HUDEP-2 (cell line): ENCODE data around the gene TUBB4B.

Source experiments
- DNase-seq, 76 experiments: peaks; one replicate each; lab custom pipeline; 2025; ENCODE audit not compliant: unreplicated experiment in 76 of 76; lab: John Stamatoyannopoulos, UW

Gene TUBB4B

DNA sequence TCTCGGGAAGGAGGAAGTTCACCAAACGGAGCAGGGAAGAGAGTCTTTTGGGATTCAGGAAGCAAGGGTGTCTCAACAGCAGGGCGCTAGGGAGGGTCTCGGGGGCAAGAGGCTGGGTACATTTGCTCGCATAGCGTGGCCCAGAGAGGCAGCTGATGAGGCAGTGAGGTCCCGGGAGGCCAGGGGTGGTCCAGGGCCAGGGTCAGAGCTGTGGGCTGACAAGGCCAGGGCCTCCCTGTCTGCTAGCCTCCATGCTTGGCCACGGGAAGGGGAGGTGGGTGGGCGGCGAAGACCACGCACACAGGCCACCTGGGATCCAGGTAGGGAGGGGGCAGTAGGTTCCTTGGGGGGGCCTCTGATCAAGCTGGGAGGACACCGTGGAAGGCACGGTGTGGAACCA, 29.6 kb upstream of the TUBB4B start:
- no peak for DNase-seq

DNA sequence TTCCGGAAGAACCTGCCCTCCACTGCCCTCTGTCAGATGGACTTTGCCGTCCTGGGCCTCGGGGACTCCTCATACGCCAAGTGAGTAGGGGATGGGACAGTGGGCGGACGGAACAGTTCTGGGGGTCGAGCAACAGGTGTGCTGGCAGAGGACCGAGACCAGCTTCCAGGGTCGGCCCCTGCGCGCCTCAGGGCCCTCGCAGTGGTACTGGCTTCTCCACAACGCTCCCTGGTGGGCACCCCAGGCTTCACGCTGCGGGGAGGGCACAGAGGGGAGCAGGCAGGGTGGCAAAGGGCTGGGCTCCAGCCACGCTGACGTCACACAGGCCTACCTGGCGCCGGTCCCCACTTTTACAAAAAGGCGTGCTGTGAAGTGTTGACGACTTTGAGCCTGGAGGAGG, 28.6 kb upstream of the TUBB4B start:
- no peak for DNase-seq

GRCh38 chr9:137213160-137214060, 27.7 kb upstream of the TUBB4B start:
- peak in 13 of 76 experiments; percentile 3 to 25 (median 16) for DNase-seq

DNA sequence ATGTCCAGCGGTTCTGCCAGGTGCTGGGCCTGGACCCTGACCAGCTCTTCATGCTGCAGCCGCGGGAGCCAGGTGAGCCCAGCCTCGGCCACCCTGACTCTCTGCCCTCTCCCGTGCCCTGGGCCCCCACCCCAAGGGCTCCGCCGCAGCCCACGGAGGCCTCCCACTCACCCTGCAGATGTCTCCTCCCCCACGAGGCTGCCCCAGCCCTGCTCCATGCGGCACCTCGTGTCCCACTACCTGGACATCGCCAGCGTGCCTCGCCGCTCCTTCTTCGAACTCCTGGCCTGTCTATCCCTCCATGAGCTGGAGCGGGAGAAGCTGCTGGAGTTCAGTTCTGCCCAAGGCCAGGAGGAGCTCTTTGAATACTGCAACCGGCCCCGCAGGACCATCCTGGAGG, 26.5 kb upstream of the TUBB4B start:
- DNase-seq = no peak

- no peak for DNase-seq
Observed at GRCh38 chr9:137215196-137215986, 25.7 kb upstream of the TUBB4B start.

DNA sequence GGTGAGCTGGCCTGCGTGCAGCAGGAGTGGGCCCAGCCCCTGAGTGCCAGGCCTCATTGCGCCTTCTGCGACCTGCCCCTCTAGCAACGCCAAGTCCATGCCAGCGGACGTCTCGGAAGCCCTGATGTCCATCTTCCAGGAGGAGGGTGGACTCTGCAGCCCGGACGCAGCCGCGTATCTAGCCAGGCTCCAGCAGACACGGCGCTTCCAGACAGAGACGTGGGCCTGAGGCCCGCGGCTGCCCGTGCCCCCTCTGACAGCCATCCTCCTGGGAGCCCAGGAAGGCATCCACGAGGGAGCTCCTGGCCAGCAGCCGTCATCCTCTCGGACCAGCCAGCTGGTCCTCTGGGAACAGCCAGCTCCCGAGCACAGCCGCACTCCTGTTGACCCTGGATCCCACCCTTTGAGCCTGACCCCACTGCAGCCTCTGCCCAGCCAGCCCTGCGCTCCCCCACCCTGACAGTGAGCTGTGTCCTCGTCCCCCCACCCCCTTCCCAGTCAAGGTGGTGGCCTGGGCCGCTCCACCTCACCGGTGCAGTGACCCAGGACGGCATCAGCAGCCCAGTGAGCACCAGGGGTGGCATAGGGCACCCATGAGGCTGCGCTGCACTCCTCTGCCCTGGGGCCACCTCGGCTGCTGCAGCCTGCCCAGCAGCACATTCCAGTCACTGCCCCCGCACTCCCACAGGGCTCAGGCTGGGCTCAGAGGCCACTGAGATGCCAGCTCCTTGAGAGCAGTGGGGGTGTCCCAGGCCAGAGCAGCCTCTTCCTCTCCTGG, 24.7 kb upstream of the TUBB4B start:
- DNase-seq = no peak

DNA sequence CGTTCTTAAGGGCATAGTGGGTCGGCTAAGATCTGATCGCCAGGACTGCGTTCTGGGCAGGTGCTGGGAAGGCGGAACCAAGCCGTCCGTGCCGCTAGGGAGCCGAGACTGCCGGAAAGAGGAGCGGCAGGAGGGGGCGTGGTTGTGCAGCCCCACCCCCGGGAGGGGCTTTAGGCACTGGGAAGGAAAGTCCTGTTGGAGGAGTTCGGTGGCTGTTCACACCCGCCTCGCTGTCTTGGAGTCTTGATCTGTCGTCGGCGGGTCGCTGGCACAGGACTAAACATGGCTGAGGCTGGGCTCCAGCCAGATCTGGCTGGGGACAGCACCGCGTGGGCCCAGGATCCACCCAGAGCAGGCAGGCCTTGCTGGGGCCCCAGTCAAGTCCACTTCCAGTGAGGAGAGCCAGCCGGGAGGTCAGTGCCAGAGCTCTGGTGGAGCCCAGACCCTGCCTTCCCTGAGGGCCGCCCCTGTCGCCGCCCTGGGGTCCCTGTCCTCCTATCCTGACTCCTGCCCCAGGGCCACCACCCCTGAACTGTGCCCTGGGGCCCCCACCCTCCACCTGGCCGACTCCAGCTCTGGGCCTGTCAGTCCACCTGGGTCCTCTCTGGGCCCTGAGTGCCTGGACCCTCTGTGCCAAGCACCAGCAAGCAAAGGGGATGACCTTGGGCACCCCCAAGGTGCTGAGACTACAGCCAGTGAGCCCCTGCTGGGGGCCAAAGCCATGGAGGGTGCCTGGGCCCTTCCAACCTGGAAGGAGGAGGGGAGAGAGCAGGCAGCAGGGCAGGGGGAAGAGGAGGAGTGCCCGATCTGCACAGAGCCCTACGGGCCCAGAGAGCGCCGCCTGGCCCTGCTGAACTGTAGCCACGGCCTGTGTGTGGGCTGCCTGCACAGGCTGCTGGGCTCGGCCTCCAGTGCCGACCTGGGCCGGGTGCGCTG, 23.5 kb upstream of the TUBB4B start:
- DNase-seq = peak in 13 of 76 experiments; percentile 16 to 56 (median 26)

- no peak for DNase-seq
Observed at GRCh38 chr9:137218212-137218753, 22.8 kb upstream of the TUBB4B start.

DNA sequence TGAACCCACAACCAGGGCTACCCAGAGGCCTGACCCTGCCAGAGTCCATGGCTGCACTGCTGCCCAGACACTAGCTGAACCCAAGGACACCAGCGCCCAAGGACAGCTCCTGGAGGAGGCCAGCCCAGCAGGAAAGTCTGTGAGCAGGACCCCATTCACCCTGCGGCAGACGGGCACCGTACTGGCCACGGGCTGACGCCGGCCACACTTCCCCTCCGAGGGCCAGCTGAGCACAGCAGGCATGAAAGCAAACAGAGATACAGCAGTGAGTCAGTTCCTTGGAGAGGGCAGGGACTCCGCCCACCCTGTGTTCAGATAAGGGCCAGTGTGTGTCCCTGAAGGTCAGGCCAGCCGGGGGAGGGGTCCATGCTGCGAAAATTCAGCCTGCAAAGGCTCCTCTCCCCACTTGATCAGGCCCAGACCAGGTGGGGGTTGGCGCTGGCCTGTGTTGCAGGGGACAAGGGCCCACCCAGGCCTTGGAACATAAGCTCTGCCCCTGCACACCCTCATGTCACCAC, 22.3 kb upstream of the TUBB4B start:
- peak in 69 of 76 experiments; percentile 11 to 85 (median 61) for DNase-seq

- no peak for DNase-seq
Observed at GRCh38 chr9:137219757-137220316, 21.2 kb upstream of the TUBB4B start.

DNA sequence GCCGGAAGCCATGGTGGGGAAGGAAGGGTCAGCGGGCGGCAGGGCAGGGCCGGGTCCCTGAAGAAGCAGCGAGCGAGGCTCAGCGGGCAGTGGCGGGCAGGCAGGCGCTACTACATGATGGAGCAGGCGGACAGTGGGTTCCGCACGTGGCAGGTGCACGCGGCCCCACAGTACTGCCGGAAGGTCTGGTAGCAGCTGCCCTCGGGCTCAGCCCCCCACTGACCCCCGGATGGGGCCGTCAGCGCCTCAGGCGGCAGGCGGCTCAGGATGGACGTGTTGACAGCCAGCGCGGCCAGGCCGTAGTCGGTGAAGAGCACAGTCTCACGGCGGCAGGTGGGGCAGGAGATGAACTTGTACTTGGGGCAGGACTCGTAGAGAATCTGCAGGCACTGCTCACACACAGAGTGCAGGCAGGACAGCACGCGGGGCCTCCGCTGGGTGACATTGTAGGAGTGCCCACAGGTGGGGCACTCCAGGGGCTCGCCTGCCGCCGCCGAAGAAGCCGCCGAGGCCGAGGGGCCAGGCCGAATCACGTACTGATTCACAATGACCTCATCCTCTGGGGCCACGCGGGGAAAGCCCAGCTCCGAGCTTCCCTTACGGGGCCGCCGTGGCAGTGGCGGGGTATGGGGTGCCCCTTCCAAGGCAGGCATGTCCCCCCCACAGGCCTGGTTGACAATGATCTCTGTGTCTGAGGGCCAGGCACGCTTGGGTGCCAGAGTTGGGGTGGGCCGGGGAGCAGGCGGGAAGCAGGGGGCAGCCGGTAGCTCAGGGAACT, 20.6 kb upstream of the TUBB4B start:
- no peak for DNase-seq

GRCh38 chr9:137221095-137221505, 20.0 kb upstream of the TUBB4B start:
- no peak for DNase-seq

- no peak for DNase-seq
Observed at GRCh38 chr9:137221506-137222111, 19.5 kb upstream of the TUBB4B start.

DNA sequence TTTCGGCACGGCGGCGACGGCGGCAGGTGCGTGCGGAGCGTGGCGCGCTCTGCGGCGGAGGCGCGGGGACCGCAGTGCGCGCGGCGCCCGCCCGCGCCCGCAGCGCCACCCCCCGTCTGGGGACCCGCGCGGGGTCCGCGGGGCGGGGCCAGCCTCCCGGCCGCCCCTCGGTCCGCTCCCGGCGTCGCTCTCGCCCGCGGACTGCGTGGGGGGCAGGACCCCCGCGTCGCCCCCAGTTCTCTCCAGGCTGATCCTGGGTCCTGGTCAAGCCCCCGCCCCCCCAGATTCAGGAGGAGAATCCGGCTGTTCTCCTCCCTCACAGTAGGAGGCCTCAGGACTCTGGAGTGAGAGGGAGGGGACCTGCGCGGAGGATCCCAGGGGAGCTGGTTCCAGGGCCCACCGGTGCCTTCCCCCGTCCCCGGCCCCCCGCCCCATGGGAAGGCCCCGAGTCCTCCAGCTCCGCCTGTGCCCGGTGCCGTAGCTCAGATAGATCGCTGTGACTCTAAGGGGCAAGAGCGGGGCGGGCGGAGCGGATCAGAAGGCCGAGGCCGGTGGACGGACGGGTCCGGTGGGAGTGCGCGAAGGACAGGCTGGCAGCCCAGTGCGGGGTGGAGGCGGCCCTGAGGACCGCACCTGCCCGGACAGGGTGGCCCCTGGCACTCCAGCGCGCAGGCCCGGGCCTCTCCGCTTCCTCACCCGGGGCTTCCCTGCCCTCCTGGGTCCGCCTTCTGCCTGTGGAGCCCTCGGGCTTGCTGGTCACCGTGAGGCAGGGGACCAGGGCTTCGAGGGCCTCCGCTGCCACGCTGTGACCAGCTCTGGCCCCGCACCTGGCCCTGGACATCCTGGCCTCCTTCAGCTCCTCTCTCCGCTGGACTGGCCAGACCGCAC, 18.7 kb upstream of the TUBB4B start, which contains the start of gene RNF208:
TSS of gene RNF208 (minus strand) at position 51 of the 888 bp plus-strand sequence. CDS start 1,028 bp downstream, outside the sequence.
- DNase-seq = no peak

DNA sequence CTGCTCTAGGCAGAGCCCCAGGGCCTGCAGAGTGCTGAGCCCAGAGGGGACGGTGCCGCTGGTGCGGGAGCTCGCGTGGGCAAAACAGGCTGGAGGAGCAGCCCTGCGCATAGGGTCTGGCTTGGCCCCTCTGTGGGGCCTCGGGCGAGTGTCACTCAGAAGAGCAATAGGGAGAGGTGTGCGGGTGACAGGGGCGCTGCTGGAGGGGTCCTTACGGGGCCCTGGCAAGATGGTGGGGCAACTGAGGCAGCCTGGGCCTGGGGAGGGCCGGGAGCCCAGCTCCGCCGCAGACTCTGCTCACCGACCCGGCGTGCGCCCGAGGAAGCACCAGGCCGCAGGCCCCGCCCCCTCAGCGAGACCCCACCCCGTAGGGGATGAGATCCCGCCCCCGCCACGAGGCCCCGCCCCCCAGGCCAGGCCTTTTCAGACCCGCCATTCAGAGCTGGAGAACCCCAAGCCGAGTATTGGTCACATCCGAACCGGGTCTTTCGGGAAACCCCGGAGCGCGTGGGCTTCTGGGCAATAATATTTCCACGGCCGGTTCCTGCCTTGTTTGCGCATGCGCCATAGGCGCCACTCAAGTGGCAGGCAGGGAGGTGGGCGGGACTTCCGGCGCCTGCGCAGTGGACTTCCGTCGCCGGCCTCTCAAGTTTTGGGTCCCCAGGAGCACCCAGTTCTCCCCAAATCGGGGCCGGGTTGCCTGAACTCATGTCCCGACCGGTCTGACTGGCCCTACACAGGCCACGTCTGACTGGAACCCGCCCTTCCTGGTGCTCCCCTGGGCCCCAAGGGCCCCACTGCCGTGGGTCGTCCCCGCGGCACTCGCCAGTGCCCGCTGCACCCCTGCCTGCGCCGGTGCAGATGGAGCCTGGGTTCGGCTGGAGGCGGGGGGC, 17.8 kb upstream of the TUBB4B start:
- DNase-seq = peak in 75 of 76 experiments; percentile 71 to 98 (median 96)
